Measurements from ENCODE around the gene PUS1. TPM values are rescaled to one million over a fixed set of nuclear protein-coding genes. Genes with fewer than 3 reads are reported as not detected.

Gene PUS1
- total and polyA plus RNA-seq, 10 of the 15 experiments (the other 5 are each of a cell fraction or from before 2014, with no cell fraction given), result 1.3 to 74.2 (median 25.4) TPM

GRCh38 chr12:131949431-131950181 is 20.5 kb downstream of the PUS1 start, which contains the start of gene EP400 (continued):
- no peak for TF ChIP-seq SMAD5 (IDR thresholded peaks at IDR 0.05; ENCODE audit: low read depth)
- no peak for TF ChIP-seq TCF7 (IDR thresholded peaks at IDR 0.05; ENCODE audit: borderline replicate concordance)
- TF ChIP-seq NFXL1 (IDR thresholded peaks at IDR 0.05; ENCODE audit: borderline replicate concordance), result no peak
- no peak for TF ChIP-seq ZNF384 (IDR thresholded peaks at IDR 0.05; ENCODE audit: borderline replicate concordance, low read depth, low read length)
- TF ChIP-seq MEF2A (IDR thresholded peaks at IDR 0.05; ENCODE audit: insufficient read depth, low read depth, low read length), result 0 out of 2 replicates have a peak, but pooled peaks have one; percentile 62
- TF ChIP-seq ETV6 (conservative IDR thresholded peaks at IDR 0.05 in 1 of 2, IDR thresholded peaks at IDR 0.05 in 1 of 2; ENCODE audit: borderline replicate concordance in 1 of 2, low read depth in 1 of 2), result no peak
- TF ChIP-seq NKRF (conservative IDR thresholded peaks at IDR 0.05), result peak; percentile 92
- TF ChIP-seq ASH2L (IDR thresholded peaks at IDR 0.05; ENCODE audit: borderline replicate concordance, low read depth), result no peak
- peak; percentile 80 for TF ChIP-seq CREB1 (IDR thresholded peaks at IDR 0.05; ENCODE audit: low read depth)
- TF ChIP-seq PBX3 (IDR thresholded peaks at IDR 0.05; ENCODE audit: insufficient replicate concordance, low read depth, low read length), result no peak
- no peak for TF ChIP-seq EED (IDR thresholded peaks at IDR 0.05; ENCODE audit: low read depth)
- no peak for TF ChIP-seq JUNB (IDR thresholded peaks at IDR 0.05)
- no peak for TF ChIP-seq SMARCA5 (IDR thresholded peaks at IDR 0.05)
- peak; percentile 97 for TF ChIP-seq LARP7 (IDR thresholded peaks at IDR 0.05)
- no peak for TF ChIP-seq PRDM15 (CRISPR knock-in tag; IDR thresholded peaks at IDR 0.05)
- no peak for TF ChIP-seq SREBF2 (IDR thresholded peaks at IDR 0.05; ENCODE audit: low read length)
- TF ChIP-seq SP1 (IDR thresholded peaks at IDR 0.05; ENCODE audit: low read depth, low read length), result peak; percentile 13
- no peak for TF ChIP-seq ATF3 (IDR thresholded peaks at IDR 0.05; ENCODE audit: borderline replicate concordance, extremely low read depth, low read depth, low read length)
- TF ChIP-seq BMI1 (IDR thresholded peaks at IDR 0.05; ENCODE audit: borderline replicate concordance), result no peak
- no peak for TF ChIP-seq MTA2 (IDR thresholded peaks at IDR 0.05; ENCODE audit: low read depth)
- peak; percentile 61; the same call in 1 of the 2 replicates for TF ChIP-seq MXI1 (IDR thresholded peaks at IDR 0.05; ENCODE audit: low read depth, low read length)
- TF ChIP-seq IRF4 (IDR thresholded peaks at IDR 0.05; ENCODE audit: low read depth, low read length), result no peak
- peak; percentile 41 for TF ChIP-seq SIX5 (IDR thresholded peaks at IDR 0.05; ENCODE audit: low read depth, low read length, severe bottlenecking)
- no peak for TF ChIP-seq NFIC (IDR thresholded peaks at IDR 0.05; ENCODE audit: low read depth, low read length)

All from GM12878 (cell line).